ENCODE data around the gene KRTAP2-3. TPM values are rescaled to one million over a fixed set of nuclear protein-coding genes. Genes with fewer than 3 reads are reported as not detected.
A peak's percentile ranks its signal among the peaks of the same experiment; 100 is the strongest.

Gene KRTAP2-3
- polyA plus RNA-seq, 2 of the 4 experiments (the other 2 are of a cell fraction): not detected

- FAIRE-seq (no peak), DNase-seq (ENCODE audit: low read depth in 1 of 2, low spot score in 1 of 2) (no peak), ATAC-seq (no peak)
- H3K4me2 ChIP-seq: no peak within 1 kb of the TSS
- ChIA-PET CTCF (interaction anchor here (0.7 to 1.8 kb wide), 3 partner anchors 9 to 292 kb away, joined by 3 to 6 read pairs (median 3); no protein-coding TSS in a partner anchor), POLR2A (no interaction called here)
- no peak for TF ChIP-seq CHD2 (IDR thresholded peaks at IDR 0.05; ENCODE audit: low read length, partially characterized antibody)
- TF ChIP-seq BCL3 (IDR thresholded peaks at IDR 0.05): no peak
- TF ChIP-seq TP53 (CRISPR knock-in tag; IDR thresholded peaks at IDR 0.05): no peak
- TF ChIP-seq JUNB (IDR thresholded peaks at IDR 0.05): no peak
- TF ChIP-seq PBX3 (IDR thresholded peaks at IDR 0.05): no peak
- no peak for TF ChIP-seq BHLHE40 (IDR thresholded peaks at IDR 0.05; ENCODE audit: low read depth, low read length)
- no peak for TF ChIP-seq NFE2L2 (conservative IDR thresholded peaks at IDR 0.05; ENCODE audit: low read length)
- no peak for TF ChIP-seq CHD4 (IDR thresholded peaks at IDR 0.05; ENCODE audit: borderline replicate concordance)
- TF ChIP-seq NPAS2 (CRISPR knock-in tag; IDR thresholded peaks at IDR 0.05; ENCODE audit: borderline replicate concordance): no peak
- no peak for TF ChIP-seq ELK1 (IDR thresholded peaks at IDR 0.05; ENCODE audit: low read depth, low read length)
- TF ChIP-seq ZSCAN20 (CRISPR knock-in tag; IDR thresholded peaks at IDR 0.05): no peak
- no peak within 1 kb of the TSS for H3K27ac ChIP-seq
- H3K9me3 ChIP-seq: no peaks in the 10 kb centered on the region
- WGBS (ENCODE audit: missing lambda C conversion rate): 60% methylated on average over 9 of the region's 12 CpGs
- H3K4me3 ChIP-seq: no peak within 1 kb of the TSS
- H3K4me1 ChIP-seq: peaks cover 8% of the 10 kb centered on the region; the same call in 1 of the 3 replicates
Observed at GRCh38 chr17:41029633-41030245, 30.2 kb downstream of the KRTAP2-3 start, which contains the start of gene KRTAP1-4. Gene KRTAP1-4, minus strand, starts transcription at chr17:41030195. Its CDS starts 117 bp downstream, at chr17:41030078.

- POLR2A ChIA-PET: interaction anchor here (0.6 kb wide), 1 partner anchor 327 kb away, joined by 3 read pairs; no protein-coding TSS in a partner anchor
- Histone ChIP-seq H3K4me3 (no peak within 1 kb of the TSS), H3K4me1 (peaks cover 8% of the 10 kb centered on the region; the same call in 1 of the 3 replicates), H3K4me2 (no peak within 1 kb of the TSS), H3K9me3 (no peaks in the 10 kb centered on the region), H3K27ac (no peak within 1 kb of the TSS)
- FAIRE-seq (no peak), ATAC-seq (0 out of 6 replicates have a peak, but pooled peaks of 1 of the 2 experiments have one; percentile 19), DNase-seq (ENCODE audit: low read depth in 1 of 2, low spot score in 1 of 2) (no peak)
- CTCF ChIA-PET: interaction anchor here (2.0 kb wide), 1 partner anchor 522 kb away, joined by 5 read pairs; no protein-coding TSS in a partner anchor
- WGBS (ENCODE audit: missing lambda C conversion rate): 56% methylated on average over 9 of the region's 9 CpGs
- TF ChIP-seq ZSCAN20 (CRISPR knock-in tag; IDR thresholded peaks at IDR 0.05) (no peak), KDM5A (IDR thresholded peaks at IDR 0.05) (no peak), FOSL2 (IDR thresholded peaks at IDR 0.05) (no peak), FOSL2 (CRISPR knock-in tag; IDR thresholded peaks at IDR 0.05) (no peak), BHLHE40 (IDR thresholded peaks at IDR 0.05; ENCODE audit: low read depth, low read length) (no peak), JUNB (IDR thresholded peaks at IDR 0.05) (no peak), CBX8 (IDR thresholded peaks at IDR 0.05) (no peak), ZNF302 (CRISPR knock-in tag; IDR thresholded peaks at IDR 0.05) (no peak), CTCF (IDR thresholded peaks at IDR 0.05) (no peak), HOXA7 (CRISPR knock-in tag; IDR thresholded peaks at IDR 0.05) (no peak), RNF2 (IDR thresholded peaks at IDR 0.05; ENCODE audit: borderline replicate concordance, low read depth) (no peak), POLR2AphosphoS2 (conservative IDR thresholded peaks at IDR 0.05; ENCODE audit: low read length) (no peak), FOSB (CRISPR knock-in tag; IDR thresholded peaks at IDR 0.05) (no peak), ELK1 (IDR thresholded peaks at IDR 0.05; ENCODE audit: low read depth, low read length) (no peak), FOXS1 (CRISPR knock-in tag; IDR thresholded peaks at IDR 0.05) (no peak), BCL3 (IDR thresholded peaks at IDR 0.05) (no peak)
Observed at GRCh38 chr17:41026715-41027471, 33.0 kb downstream of the KRTAP2-3 start, which contains the start of gene KRTAP1-5. Gene KRTAP1-5, minus strand, starts transcription at chr17:41027208. Its CDS starts 53 bp downstream, at chr17:41027155.
